NCI-H1092 (cell line): Measurements from ENCODE around the gene ANO4.

Experiments
- DNase-seq: peaks from one replicate; lab custom pipeline; 2025; lab: John Stamatoyannopoulos, UW

ANO4 gene

GRCh38 chr12:100794441-100795173, at the start of gene ANO4:
TSS of gene ANO4 (plus strand) at chr12:100794776. CDS start at chr12:100901786, 107,010 bp downstream.
- no peak for DNase-seq

- no peak for DNase-seq
Observed at GRCh38 chr12:100745378-100746071, 49.1 kb upstream of the ANO4 start.

DNA sequence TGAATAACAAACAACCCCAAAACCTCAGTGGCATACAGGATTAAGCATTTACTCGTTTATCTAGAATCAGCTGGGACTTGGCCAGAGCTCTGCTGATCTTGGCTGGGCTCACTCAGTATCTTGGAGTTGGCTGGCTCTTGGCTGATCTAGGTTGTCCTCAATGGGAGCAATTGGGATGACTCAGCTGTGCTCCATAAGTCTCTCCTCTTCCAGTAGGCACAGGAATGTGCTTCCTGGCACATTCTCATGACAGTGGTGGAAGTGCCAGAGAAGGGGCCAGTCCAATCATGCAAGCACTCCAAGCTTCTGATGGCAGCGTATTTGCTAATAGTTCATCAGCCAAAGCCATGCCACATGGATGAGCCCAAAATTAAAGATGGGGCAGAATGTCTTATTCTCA, 41.7 kb upstream of the ANO4 start:
- DNase-seq, result no peak

GRCh38 chr12:100753837-100754236, 40.7 kb upstream of the ANO4 start:
- peak; percentile 3 for DNase-seq

GRCh38 chr12:100755186-100755585, 39.4 kb upstream of the ANO4 start:
- no peak for DNase-seq

- DNase-seq, result no peak
Observed at GRCh38 chr12:100758083-100758482, 36.5 kb upstream of the ANO4 start.

DNA sequence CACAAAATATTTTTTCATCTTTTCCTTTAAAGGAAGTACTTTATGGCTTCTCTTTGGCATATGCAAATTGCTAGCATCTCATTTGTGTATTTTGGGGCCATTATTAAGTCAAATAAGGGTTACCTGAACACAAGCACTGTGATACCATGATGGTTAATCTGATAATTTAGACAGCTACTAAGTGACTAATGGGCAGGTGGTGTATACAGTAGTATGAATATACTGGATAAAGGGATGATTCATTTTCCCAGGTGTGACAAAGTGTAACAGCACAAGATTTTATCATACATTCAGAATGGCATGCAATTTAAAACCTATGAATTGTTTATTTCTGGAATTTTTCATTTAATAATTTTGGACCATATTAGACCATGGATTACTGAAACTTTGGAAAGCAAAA, 27.2 kb upstream of the ANO4 start:
- DNase-seq, result no peak

DNA sequence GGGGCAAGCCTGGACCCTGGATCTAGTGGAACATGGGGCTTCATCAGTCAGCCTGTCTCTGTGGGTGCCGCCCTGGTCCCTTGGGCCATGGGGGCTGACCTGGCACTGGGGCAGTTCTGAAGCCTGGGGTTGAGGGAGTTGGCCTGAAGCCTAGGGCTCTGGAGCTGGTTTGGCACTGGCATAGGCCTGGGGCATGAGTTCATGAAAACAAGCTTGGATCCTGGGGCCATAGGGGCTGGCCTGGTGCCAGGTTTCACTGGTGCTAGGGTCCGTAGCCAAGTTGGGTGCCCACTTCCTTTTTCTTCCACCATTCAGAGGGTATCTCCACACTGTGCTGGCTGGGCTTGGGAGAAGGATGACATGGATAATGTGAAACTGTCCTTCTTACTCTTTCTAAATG, 26.6 kb upstream of the ANO4 start:
- no peak for DNase-seq

- DNase-seq, result no peak
Observed at GRCh38 chr12:100778967-100779590, 15.5 kb upstream of the ANO4 start.

DNA sequence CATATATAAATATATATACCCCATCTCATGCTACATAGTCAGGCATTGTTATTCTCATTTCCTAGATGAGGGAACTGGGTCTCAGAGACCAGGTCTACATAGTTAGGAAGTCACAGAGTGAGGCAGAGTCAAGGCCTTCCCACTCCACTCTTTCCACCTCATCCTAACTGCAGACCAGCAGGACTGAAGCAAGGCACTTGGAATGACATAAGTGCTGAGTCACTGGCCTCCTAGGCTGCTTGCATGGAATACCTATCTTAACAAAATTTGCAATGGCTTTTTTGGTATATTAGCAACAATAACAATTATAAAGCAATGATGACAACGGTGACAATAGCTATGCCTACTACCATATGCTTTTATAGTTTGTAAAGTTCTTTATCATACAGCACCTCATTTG, 5.4 kb upstream of the ANO4 start:
- no peak for DNase-seq

- DNase-seq, result no peak
Observed at GRCh38 chr12:100789975-100790374, 4.6 kb upstream of the ANO4 start.

DNA sequence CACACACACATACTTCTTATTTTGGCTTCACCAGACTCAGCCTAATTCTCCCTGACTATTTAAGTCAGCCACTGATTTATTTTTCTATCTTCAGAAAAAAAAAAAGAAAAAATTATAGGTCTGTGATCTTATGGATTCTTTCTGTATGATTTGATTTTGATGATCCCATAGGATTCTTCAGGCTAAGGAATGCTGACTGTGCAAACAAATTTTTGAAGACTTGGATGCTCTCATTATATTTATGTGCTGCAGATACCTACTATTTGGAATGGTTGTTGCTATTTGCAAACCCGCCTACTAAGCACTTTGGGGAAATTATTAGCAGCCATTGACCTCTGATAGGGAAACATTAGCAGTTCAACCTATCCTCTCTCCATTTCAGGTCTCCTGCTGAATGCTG, 4.0 kb upstream of the ANO4 start:
- no peak for DNase-seq

- no peak for DNase-seq
Observed at GRCh38 chr12:100793182-100793581, 1.4 kb upstream of the ANO4 start.

GRCh38 chr12:100795174-100795799, 711 bp downstream of the ANO4 start:
- no peak for DNase-seq

DNA sequence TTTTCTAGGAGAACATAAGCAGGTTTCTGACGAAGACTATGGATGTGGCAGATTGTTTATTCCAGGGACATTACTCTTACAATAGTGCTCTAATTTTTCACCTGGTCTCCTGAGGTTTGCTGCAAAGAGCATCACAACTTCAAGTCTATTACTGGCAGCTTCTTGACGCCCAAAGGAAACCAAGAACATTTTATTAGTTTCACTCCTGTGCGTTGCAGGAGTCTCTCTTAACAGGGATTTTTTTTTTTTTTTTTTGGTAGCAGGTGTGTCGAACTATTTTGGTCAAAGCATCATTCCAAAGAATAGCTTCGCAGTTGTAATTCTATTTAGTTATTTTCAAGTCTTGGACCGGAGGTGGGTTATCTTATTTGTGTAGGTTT, 1.2 kb downstream of the ANO4 start:
- no peak for DNase-seq

DNA sequence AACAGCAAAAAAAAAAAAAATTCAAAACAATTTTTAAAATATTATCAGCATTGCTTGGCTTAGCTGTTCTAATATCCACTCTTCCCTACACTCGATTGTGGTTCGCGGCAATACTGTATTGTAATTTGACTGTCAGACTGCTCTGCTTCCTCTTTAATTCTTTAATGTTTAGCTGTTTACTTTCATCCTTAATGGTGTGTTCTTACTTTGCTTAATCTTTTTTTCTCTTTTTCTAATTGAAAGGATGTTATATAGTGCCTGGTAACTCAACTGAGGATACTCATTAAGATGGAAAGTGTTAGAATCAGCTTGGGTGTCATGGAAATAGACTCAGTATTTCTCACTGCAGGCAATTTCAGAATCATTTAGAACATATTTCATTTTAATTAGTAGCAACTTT, 2.0 kb downstream of the ANO4 start:
- no peak for DNase-seq

GRCh38 chr12:100797246-100797645, 2.7 kb downstream of the ANO4 start:
- DNase-seq, result no peak

GRCh38 chr12:100797786-100798185, 3.2 kb downstream of the ANO4 start:
- no peak for DNase-seq

DNA sequence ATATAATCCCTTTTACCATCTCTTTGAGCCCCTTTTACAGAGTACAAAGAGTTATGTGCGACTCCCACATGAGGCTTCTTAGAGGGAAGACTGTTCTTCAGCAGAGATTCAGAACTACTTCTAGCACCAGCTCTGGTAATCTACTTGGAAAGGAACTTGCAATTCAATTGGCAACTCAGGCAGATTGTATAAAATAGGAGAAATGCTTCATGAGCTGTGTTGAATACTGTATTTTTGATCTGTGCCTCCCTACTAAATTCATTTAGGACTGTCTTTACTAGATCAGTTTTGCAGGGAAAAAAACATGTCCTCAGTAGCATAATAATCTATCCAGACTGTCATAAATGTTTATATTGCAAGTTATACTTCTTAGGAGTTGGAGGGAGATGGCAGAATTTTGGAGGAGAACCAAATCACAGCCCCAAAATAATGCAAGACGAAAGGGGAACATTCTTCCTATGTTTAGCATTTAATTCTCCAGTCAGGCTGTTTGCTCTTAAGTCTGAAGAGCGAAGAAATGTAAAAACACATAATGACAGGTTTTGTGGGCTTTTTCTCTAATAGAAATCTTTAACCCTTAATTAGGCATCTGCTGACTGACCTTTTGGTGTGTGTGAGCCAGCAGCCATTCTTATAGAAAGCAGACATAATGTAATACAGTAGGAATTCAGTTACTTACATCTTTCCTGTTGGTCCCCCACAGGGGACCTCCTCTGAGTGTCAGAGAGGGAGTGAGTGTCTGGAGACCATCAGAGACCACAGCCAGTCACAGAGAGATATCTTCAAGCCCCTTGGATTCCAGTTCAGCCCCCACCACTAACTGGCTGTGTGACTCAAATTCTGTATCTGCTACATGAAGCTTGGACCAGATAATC, 3.9 kb downstream of the ANO4 start:
- no peak for DNase-seq

DNA sequence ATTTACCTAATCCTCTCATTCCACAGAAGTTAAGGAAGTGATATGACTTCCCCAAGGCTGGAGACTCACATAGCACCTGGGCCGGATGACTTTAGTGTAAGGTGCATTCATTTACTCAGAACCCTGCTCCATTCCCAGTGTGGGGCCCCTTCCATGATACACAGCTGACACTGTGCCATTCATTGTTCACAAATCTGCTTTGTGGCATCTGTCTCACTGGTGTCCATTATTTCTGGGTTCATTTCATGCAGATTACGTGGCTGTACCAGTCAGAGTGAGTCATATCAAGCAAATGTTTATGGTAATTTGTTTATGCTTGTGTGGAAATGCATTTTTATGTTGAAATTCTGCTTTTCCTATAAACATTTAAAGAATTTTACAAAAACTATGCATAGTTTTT, 5.2 kb downstream of the ANO4 start:
- no peak for DNase-seq

- DNase-seq, result no peak
Observed at GRCh38 chr12:100800723-100801122, 6.1 kb downstream of the ANO4 start.

- DNase-seq, result no peak
Observed at GRCh38 chr12:100801320-100801719, 6.7 kb downstream of the ANO4 start.
